Effector CD4-positive, alpha-beta T cell (primary cell): ENCODE results near the gene PRDM16.

Experiments used
- DNase-seq: peaks from one replicate; pipeline ENCODE4 v3.0.0-alpha.2; 2020

PRDM16 gene

DNA sequence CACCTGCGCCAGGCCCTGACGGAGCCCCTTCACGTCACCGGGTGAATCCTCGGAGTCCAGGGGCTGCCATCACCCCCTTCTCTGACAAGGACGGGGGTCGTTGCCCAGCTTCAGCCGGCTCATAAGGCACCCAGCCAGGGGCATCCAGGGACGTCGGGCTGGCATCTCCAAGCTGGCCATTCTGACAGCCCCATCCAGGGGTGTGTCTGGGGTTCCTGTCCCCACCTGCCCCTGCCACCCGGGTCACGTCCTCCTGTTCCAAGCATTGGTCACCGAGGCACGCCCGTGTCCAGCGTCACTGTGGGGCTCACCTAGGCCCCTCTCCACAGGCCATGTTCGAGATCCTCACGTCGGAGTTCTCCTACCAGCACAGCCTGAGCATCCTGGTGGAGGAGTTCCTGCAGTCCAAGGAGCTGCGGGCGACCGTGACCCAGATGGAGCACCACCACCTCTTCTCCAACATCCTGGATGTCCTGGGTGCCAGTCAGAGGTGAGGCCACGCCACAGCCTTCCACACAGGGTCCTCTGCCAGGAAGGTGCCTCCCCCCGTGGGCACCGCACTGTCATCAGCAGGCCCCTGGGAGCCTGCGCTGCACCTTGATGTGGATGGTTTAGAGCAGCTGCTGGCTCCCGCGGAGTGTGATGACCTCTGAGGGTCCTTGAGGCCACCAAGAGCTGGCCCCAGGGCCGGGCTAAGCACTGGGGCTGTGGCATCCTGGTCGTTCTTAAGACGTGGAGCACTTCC is 400.3 kb downstream of the PRDM16 start:
- no peak for DNase-seq

DNA sequence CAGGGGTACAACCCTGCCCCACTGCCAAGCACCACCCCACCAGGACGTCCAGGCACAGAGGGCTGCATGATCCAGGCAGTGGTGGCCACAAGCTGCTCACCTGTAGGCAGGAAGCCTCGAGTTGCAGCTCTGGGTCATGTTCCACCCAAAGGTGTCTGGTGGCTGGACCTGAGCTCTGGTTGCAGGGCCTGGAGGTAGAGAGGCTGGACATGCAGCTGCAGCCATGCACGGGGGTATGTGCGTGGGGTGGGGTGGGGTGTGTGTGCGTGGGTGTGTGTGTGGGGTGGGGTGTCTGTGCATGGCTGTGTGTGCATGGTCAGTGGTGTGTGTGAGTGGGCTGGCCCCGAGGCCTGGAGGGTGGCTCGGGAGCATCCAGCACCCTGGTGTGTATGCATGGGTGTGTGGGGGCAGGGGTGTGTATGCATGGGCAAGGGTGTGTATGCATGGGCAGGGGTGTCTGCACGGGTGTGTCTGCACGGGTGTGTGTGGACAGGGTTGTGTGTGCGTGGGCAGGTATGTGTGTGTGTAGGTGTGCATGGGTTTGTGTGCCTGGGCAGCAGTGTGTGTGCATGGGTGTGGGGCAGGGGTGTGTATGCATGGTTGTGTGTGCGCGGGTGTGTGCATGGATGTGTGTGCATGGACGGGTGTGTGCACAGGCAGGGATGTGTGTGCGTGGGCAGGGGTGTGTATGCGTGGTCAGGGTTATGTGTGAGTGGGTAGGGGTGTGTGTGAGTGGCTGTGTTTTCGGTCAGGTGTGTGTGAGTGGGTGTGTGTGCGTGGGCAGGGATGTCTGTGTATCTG is 401.0 kb downstream of the PRDM16 start:
- no peak for DNase-seq

DNA sequence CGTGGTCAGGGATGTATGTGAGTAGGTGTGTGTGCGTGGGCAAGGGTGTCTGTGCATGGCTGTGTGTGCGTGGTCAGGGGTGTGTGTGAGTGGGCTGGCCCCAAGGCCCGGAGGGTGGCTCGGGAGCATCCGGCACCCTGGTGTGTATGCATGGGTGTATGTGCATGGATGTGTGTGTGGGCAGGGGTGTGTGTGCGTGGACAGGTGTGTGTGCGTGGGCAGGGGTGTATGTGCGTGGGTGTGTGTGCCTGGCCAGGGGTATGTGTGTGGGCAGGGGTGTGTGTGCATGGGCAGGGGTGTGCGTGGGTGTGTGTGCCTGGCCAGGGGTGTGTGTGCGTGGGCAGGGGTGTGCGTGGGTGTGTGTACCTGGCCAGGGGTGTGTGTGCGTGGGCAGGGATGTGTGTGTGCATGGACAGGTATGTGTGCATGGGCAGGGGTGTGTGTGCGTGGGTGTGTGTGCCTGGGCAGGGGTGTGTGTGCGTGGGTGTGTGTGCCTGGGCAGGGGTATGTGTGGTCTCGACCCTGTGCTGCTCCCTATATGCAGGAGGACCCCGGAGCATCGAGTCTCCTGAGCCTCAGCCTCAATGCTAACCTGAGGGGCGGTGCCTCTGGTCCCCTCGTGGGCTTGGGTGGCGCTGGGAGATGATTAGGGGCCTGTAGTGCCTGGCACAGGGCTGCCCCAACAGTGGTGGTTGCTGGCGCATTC is 401.8 kb downstream of the PRDM16 start:
- DNase-seq, result no peak

DNA sequence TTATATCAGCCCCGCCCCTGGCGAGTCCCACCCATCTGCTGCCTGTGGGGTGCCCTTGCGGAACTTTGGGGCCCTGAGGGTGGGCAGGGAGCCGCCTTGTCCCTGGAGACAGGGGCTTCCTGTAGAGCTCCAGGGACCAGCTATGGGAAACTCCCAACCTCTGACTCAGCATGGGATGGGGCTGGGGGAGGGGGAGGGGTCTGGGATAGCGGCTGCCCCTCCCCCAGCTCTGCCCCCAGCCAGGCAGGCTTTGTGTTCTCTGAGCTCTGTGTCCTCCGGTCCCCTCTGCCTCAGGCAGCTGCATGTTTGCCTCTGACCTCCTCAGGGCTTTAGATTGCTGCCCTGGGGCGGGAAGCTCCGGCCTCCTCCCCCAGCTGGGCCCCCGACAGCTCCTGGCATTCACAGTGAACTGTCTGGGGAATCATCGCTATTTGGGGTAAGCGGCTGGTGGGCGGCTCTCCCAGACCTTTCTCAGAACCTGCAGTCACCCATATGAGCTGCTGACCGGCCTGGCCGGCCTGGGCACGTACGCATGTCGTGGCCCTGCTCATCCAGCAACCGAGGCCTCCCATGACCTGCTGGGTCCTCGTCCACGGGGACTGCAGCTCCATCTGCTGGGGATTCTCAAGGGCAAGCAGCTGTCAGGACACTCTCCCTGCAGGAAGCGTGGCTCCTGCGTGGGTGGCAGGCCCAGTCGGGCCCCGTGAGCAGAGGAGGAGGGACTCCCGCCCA is 402.5 kb downstream of the PRDM16 start:
- no peak for DNase-seq

DNA sequence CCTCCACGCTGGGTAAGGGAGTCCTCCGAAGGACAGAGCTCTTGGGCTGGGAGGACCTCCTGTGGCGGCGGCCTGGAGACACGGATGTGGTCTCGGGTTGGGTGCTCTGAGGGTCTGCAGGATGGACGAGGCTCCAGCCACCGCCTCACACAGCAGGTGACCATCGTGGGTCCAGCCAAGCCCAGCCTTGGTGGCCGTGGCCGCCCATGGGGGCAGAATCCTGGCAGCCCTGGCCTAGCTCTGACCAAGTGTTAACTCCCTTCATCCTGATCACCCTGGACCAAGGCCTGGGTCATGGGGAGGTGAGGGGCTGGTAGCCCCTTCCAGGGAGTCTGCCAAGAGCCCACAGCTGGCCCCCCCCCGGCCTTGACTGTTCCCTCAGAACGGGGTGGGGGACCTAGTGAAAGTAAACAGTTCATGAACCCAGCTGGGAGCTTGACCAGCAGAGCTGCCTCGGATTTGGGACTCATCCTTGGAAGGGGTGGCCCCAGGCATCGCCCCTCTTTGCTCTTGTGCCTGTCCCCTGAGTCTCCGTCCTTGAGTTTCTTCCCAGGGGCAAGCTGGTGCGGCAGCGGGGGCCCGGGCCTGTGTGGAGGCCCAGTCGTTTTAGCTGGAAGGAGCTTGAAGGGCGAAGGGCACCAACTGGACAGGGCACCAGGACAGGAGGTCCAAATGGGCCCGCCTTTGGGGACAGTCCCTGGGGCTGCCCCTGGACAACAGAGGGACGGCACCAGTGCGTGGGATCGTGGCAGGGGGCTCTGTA is 403.3 kb downstream of the PRDM16 start:
- DNase-seq, result no peak

DNA sequence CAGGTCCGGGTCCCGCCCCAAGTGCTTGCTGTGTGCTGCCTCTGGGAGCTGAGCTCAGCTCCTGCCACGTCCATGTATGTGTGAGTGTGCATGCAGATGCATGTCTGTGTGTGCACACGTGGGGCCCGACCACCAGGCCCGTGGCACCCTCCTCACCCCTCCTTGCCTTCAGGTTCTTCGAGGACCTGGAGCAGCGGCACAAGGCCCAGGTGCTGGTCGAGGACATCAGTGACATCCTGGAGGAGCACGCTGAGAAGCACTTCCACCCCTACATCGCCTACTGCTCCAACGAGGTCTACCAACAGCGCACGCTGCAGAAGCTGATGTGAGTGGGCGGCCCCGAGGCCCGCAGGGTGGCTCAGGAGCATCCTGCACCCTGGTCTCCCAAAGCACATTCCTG is 403.9 kb downstream of the PRDM16 start:
- no peak for DNase-seq

DNA sequence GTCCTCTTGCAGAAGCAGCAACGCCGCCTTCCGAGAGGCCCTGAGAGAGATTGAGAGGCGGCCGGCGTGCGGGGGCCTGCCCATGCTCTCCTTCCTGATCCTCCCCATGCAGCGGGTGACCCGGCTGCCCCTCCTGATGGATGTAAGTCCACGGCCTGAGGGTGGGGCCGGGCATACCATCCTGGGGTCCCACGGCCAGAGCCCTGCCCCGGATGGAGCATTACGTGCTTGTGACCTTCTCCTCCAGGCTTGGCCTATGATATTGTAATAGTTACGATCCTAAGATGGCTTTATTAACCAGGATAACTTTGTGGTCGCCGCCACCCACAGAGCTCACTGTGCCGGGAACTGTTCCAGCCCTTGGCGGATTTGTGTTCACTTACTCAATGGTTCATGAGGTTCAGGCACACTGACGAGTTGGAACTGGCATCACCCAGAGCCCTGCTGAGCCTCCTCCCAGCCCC is 404.4 kb downstream of the PRDM16 start:
- DNase-seq, result no peak

DNA sequence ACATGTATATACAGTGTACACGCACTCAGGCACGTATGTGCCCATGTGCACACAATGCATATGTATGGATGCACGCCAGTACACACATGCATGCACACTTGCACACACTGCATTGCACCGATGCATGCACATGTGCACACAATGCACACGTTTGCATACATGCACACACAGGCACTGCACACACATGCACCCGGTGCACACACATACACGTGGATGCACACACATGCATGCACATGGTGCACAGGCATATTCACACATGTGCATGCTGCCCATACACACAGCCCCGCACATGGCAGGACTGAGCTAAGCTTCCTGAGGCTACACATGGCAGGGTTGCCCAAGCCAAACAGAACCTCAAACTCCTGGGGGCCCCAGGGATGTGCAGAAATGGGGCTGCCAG is 405.0 kb downstream of the PRDM16 start:
- no peak for DNase-seq

DNA sequence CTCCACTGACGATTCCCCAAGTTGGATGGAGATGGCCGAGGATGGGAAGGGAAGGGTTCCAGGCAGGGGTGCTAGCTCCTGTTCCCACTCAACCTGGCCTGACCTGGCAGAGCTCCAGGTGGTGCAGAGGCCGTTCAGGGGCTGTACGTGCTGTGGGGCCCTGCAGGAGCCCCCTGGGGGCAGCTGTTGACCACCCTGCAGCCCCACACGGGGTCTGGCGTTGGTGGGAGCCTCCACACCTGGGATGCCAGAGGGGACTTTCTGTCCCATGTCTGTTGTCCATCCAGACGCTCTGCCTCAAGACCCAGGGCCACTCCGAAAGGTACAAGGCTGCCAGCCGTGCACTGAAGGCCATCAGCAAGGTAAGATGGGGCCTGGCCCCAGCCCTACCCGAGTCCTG is 405.4 kb downstream of the PRDM16 start:
- no peak for DNase-seq

DNA sequence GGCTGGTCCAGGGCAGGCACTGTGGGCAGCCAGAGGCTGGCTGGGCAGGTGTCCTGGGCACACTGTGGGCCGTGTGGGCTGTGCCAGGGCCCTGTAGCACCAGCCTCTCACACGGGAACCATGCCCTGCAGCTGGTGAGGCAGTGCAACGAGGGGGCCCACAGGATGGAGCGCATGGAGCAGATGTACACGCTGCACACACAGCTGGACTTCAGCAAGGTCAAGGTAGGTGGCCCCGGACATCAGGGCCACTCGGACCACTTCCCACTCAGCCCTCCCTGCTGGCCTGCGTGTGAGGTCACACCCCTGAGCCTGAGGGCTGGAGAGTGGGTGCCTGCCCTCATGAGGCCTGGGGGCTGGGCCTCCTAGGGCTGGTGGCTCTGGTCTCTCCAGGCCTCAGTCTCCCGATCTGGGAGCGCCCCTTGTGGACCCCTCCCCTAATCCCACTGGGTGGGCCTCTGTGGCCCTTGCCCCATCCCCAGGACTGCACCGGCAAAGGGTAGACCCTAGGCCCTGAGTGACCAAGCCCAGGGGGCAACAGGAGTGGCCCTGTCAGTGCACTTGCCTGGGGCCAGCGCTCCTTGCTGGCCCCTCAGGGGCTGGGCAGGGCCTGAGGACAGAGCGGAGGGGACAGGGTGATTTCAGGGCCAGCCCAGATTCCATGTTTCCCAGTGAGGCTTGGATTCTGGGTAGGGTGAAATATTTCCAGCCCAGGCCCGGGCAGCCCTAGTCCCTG is 407.0 kb downstream of the PRDM16 start:
- no peak for DNase-seq

DNA sequence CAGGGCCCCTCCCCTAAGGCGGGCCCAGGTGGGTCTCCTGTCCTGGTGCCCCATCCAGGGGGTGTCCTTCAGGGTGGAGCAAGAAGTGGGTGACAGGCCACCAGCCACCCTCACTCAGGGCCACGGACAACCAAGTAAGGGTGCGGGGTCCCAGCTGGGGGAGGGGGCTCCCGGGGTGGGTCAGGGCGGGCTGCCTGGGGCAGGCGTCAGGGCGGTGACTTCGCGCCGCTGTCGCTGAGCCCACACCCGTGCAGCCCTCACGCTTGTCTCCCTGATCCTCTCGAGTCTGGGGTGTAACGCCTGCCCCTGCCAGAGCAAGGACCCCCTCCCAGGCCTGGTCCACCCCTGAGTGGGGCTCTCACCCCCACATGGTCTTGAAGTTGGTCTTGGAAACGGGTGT is 407.7 kb downstream of the PRDM16 start:
- DNase-seq, result no peak

DNA sequence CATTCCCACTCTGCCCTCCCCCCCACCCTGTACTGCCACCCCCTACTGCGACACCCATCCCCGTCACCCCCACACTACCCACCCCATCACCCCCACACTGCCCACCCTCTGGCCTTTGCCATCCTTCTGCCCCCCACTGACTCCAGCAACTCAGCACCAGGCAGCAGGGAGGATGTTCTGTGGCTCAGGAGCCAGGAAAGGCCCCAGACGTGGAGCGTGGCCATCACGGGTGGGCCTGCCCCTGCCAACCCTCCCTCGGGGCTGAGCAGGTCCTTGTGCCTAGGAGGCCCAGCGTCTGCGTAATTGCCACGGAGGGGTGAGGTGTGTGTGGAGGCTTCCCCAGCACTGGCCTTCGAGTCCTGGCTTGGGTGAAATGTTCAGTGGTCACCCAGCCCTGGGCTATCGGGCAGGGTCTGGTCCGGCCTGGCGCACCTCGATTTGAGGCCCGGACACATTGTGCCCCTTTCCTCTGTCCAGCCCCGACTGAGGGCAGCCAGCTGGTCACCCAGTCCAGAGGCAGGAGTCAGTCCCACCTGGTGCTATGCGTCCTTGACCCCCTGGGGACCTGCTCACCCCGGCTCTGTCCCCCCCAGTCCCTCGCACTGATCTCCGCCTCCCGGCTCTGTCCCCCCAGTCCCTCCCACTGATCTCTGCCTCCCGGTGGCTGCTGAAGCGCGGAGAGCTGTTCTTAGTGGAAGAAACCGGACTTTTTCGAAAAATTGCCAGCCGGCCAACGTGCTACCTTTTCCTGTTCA is 408.4 kb downstream of the PRDM16 start:
- DNase-seq, result no peak

DNA sequence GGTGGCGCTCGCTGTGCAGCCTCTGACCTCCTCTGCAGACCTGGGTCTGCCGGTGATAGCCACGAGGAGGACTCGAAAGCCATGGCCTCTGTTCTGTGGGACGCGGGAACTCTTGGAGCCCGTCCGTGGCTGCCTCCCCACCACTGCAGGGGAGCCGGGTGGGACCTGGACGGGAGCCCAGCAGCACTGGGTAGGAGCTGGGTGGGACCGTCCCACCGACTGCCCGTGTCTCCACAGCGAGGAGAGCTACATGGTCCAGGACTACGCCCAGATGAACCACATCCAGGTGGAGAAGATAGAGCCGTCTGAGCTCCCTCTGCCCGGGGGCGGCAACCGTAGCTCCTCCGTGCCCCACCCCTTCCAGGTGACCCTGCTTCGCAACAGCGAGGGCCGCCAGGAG is 409.2 kb downstream of the PRDM16 start:
- no peak for DNase-seq

DNA sequence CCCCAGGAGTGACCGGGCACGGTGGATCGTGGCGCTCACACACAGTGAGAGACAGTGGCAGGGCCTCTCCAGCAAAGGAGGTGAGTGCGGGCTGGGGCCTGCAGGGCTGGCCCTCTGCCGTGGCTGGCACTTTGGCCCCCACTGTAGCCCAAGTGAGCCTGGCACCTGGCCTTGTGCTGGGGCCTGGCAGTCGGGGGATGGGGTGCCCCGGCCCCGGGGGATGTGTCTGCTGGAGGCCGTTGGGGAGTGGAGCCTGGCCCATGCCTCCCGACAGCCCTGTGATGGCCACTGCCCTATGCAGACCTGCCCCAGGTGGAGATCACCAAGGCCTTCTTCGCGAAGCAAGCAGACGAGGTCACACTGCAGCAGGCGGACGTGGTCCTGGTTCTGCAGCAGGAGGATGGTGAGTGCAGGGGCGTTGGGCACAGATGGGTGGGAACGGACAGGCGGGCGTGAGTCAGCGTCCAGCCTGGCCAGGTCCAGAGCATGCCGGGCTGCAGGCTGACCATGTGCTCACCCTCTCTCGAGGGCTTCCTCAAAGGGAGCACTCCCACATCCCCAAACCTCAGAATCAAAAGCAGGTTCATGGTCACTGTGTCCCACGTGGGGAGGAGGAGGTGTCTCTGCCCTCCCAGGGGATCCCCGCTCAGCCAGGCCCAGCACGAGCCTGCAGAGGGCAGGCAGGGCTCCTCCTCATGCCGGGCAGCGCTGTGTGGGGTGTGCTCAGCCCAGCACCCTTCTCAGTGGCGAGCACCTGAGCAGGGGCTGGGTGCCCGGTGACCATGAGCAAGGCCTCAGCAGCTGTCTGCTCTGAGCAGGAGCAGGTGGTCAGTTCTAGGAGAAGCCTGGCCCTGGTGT is 410.7 kb downstream of the PRDM16 start:
- DNase-seq, result no peak

DNA sequence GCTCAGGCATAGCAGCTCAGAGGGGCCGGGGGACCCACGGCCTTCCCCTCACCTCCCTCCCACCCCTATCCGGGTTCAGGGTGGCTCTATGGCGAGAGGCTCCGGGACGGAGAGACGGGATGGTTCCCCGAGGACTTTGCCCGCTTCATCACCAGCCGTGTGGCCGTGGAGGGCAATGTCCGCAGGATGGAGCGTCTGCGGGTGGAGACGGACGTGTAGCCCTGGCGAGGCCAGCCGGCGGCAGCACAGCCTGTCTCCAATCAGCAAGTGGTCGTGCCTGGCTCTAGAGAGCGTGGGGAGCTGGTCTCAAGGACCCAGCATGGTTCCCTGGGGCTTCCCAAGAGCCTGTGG is 411.3 kb downstream of the PRDM16 start:
- no peak for DNase-seq

DNA sequence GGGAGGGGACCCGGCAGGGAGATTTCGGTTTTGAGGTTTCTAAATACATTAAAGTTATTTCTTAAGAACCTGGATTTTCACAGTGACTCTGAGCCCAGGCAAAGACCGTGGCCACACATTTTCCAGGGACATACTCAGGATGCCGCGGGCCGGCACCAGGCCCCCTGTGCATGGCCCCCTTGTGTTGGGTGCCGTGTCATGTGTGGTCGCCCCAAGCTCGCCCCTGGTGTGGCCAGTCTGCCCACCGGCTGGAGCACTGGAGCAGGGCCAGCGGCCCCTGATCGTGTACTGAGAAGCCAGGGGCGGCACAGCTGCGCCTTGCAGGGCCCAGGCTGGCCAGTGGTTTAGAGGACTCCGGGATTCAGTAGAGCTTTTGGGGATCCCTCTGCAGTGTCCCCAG is 412.0 kb downstream of the PRDM16 start:
- no peak for DNase-seq

DNA sequence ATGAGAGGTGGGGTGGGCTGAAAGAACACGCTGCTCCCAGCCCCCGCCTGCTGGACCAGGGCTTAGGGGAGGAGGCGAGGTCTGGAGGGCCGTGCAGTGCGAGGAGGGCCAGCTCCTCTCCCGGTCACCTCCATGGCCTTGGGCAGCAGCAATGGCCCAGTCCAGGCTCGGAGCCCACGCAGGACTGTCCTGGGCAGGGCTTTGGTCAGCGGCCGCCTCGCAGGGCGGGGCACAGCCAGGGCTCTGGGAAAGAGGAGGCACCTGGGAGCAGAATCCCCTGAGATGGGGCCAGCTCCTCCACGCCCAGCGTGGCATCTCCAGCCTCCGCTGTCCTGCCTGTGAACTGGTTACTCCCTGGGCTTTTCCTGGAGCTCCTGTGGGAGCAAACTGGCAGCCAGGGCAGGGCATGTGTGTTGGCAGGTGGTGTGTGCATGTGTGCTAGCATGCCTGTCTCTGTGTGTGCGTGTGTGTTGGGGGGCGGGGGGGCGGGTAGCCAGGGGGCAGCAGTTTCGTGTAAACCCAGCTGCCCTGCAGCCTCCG is 412.9 kb downstream of the PRDM16 start:
- DNase-seq, result no peak

DNA sequence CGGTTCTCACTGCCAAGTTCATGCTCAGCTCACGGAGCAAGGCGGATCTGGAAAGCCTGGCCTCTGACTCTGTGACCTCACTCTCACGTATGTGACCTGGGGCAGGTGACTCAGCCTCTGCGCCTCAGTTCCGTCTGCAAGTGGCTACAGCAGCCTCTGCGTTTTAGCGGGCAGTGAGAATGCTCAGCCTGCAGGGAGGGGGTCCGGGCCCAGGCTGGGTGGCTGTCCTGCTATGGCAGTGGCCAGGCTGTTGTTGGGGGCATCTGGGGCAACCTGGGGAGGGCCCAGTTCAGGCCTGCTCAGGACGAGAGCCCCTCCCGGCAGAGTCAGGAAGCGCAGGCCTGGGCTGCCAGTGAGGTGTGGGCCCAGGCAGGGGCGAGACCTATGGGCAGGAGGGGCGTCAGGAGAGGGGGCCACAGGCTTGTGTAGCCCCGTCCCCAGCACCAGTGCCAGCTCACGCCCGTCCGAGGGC is 413.4 kb downstream of the PRDM16 start:
- DNase-seq, result no peak

DNA sequence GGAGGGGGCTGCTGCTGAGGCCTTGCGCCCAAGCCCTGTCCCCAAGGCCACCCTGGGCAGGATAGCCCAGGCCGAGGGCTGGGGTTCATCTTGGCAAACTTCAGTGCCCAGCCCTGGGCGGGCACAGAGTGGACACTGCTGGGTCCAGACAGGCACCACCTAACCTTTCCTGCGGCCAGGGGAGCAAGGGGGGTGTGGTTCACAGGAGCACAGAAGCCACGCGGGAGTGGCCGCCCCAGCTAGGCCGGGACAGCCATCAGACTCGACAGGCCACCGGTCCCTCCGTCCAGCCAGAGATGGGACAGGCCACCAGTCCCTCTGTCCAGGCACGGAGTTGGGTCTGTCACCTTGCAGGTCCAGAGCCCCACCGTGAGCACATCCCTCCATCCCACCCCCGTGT is 414.4 kb downstream of the PRDM16 start:
- no peak for DNase-seq
